IMR-90 (cell line): Measurements from ENCODE around the gene ABCF3. TPM values are rescaled to one million over a fixed set of nuclear protein-coding genes. Genes with fewer than 3 reads are reported as not detected.

Source experiments
- ATAC-seq: fragments of 200-7000 bp; cut with Tn5 transposase; 2 replicates; pipeline ENCODE4 v1.9.1; 2020; ENCODE audit warnings: low read depth, mild to moderate bottlenecking, moderate library complexity
- BruUV-seq: library from RNA; stranded (reverse); fragments of 400-500 nt; replicated peaks from 2 replicates; lab custom pipeline; 2021; lab: Mats Ljungman, UMichigan
- CTCF ChIA-PET: fragments of 300-600 bp; formaldehyde crosslinking; extraction: SDS; loops from one replicate; lab custom pipeline; 2021; ENCODE audit warnings: antibody characterized with exemption; lab: Yijun Ruan, JAX
- POLR2A ChIA-PET: fragments of 300-600 bp; sonication (Branson Sonifier 250); formaldehyde crosslinking; loops from one replicate; lab custom pipeline; 2022; ENCODE audit warnings: antibody characterized with exemption; ENCODE audit not compliant: unreplicated experiment; lab: Charles Lee
- DNase-seq: peaks from one replicate; pipeline ENCODE4 v3.0.0; 2013
- H2AFZ ChIP-seq: replicated peaks from 2 replicates; pipeline ENCODE3; 2013; ENCODE audit warnings: low read length, mild to moderate bottlenecking; ENCODE audit not compliant: poor library complexity
- H2AK5ac ChIP-seq: 2 replicates; pipeline ENCODE4 v1.6.1; 2013; ENCODE audit warnings: low read depth, low read length, inconsistent platforms
- H2AK9ac ChIP-seq: replicated peaks from 2 replicates; pipeline ENCODE3; 2013; ENCODE audit warnings: mild to moderate bottlenecking, low read depth, low read length, moderate library complexity; ENCODE audit not compliant: poor library complexity
- H2BK120ac ChIP-seq: 2 replicates; pipeline ENCODE4 v1.6.1; 2013; ENCODE audit warnings: low read depth, low read length, inconsistent platforms
- H2BK15ac ChIP-seq: 3 replicates; pipeline ENCODE4 v1.6.1; 2013; ENCODE audit warnings: low read depth, low read length, inconsistent platforms
- H2BK20ac ChIP-seq: 2 replicates; pipeline ENCODE4 v1.6.1; 2013; ENCODE audit warnings: low read depth, mild to moderate bottlenecking, inconsistent platforms, low read length, moderate library complexity
- H2BK5ac ChIP-seq: 2 replicates; pipeline ENCODE4 v1.6.1; 2013; ENCODE audit warnings: mild to moderate bottlenecking, low read depth, low read length, inconsistent platforms; ENCODE audit not compliant: poor library complexity, severe bottlenecking
- H3K14ac ChIP-seq: replicated peaks from 2 replicates; pipeline ENCODE4 v1.6.1; 2013; ENCODE audit warnings: low read depth, low read length, inconsistent platforms
- H3K18ac ChIP-seq: 2 replicates; pipeline ENCODE4 v1.6.1; 2013; ENCODE audit warnings: low read depth, low read length, control low read depth
- H3K23ac ChIP-seq: 2 replicates; pipeline ENCODE4 v1.6.1; 2013; ENCODE audit warnings: low read depth, low read length, inconsistent platforms
- H3K27ac ChIP-seq: 2 replicates; pipeline ENCODE4 v1.5.1; 2013; ENCODE audit warnings: mild to moderate bottlenecking, control low read depth, low read length; ENCODE audit not compliant: insufficient read depth
- H3K27me3 ChIP-seq: 2 replicates; pipeline ENCODE4 v1.6.1; 2013; ENCODE audit warnings: low read length; ENCODE audit not compliant: control insufficient read depth, insufficient read depth
- H3K36me3 ChIP-seq: 2 replicates; pipeline ENCODE4 v1.6.1; 2013; ENCODE audit warnings: low read length, mixed read lengths; ENCODE audit not compliant: control insufficient read depth, insufficient read depth
- H3K4ac ChIP-seq: 2 replicates; pipeline ENCODE4 v1.6.1; 2013; ENCODE audit warnings: low read depth, low read length, inconsistent platforms
- H3K4me1 ChIP-seq: 2 replicates; pipeline ENCODE4 v1.6.1; 2013; ENCODE audit warnings: low read length, mixed read lengths; ENCODE audit not compliant: control insufficient read depth, insufficient read depth
- H3K4me2 ChIP-seq: 2 replicates; pipeline ENCODE4 v1.6.1; 2013; ENCODE audit warnings: low read depth, mild to moderate bottlenecking, control low read depth, low read length, moderate library complexity
- H3K4me3 ChIP-seq: 2 replicates; pipeline ENCODE4 v1.5.1; 2013; ENCODE audit warnings: low read depth, mild to moderate bottlenecking, control low read depth, low read length, moderate library complexity; ENCODE audit not compliant: insufficient read depth
- H3K56ac ChIP-seq: 2 replicates; pipeline ENCODE4 v1.6.1; 2013; ENCODE audit warnings: low read length, inconsistent platforms; ENCODE audit not compliant: insufficient read depth; ENCODE audit errors: extremely low read depth
- H3K79me1 ChIP-seq, 2 experiments: 2 replicates each; pipeline ENCODE4 v1.6.1; 2013; ENCODE audit warnings: low read length in 2 of 2, inconsistent platforms in 1 of 2, low read depth in 1 of 2
- H3K9ac ChIP-seq: 2 replicates; pipeline ENCODE4 v1.6.1; 2013; ENCODE audit warnings: low read depth, low read length, control low read depth
- H3K9me1 ChIP-seq: 2 replicates; pipeline ENCODE4 v1.6.1; 2013; ENCODE audit warnings: low read length, inconsistent platforms; ENCODE audit not compliant: insufficient read depth
- H3K9me3 ChIP-seq: 2 replicates; pipeline ENCODE4 v1.6.1; 2013; ENCODE audit warnings: low read length; ENCODE audit not compliant: control insufficient read depth, insufficient read depth
- H4K20me1 ChIP-seq: 2 replicates; pipeline ENCODE4 v1.6.1; 2013; ENCODE audit warnings: low read length, inconsistent platforms; ENCODE audit not compliant: insufficient read depth
- H4K5ac ChIP-seq: 2 replicates; pipeline ENCODE4 v1.6.1; 2013; ENCODE audit warnings: mild to moderate bottlenecking, low read depth, low read length, control low read depth
- H4K8ac ChIP-seq, 2 experiments: 2 replicates each; pipeline ENCODE4 v1.6.1; 2013; ENCODE audit warnings: low read depth in 2 of 2, low read length in 2 of 2, control low read depth in 1 of 2, inconsistent platforms in 1 of 2
- H4K91ac ChIP-seq: 2 replicates; pipeline ENCODE4 v1.6.1; 2013; ENCODE audit warnings: low read depth, low read length, inconsistent platforms; ENCODE audit not compliant: insufficient read depth
- CHD1 ChIP-seq: IDR thresholded peaks from 2 replicates; pipeline ENCODE4 v1.6.1; 2012; ENCODE audit warnings: low read depth, low read length, improper control_type of control experiment
- FOS ChIP-seq: fragments of 150-350 bp; IDR thresholded peaks from 2 replicates; pipeline ENCODE4 v1.6.1; 2016; ENCODE audit warnings: low read depth, low read length
- MAFK ChIP-seq: IDR thresholded peaks from 2 replicates; pipeline ENCODE4 v1.6.1; 2012; ENCODE audit warnings: low read depth, low read length, improper control_type of control experiment
- MAZ ChIP-seq: IDR thresholded peaks from 2 replicates; pipeline ENCODE4 v1.6.1; 2012; ENCODE audit warnings: low read depth, mild to moderate bottlenecking, low read length, improper control_type of control experiment, moderate library complexity, borderline replicate concordance
- MXI1 ChIP-seq: IDR thresholded peaks from 2 replicates; pipeline ENCODE4 v1.6.1; 2012; ENCODE audit warnings: low read depth, mild to moderate bottlenecking, low read length, moderate library complexity, borderline replicate concordance
- NFE2L2 ChIP-seq: fragments of 150-350 bp; IDR thresholded peaks from 2 replicates; pipeline ENCODE4 v1.6.1; 2016; ENCODE audit warnings: low read depth, mild to moderate bottlenecking, low read length
- POLR2A ChIP-seq: IDR thresholded peaks from 2 replicates; pipeline ENCODE4 v1.6.1; 2012; ENCODE audit warnings: mild to moderate bottlenecking, low read depth, low read length
- RAD21 ChIP-seq: IDR thresholded peaks from 2 replicates; pipeline ENCODE4 v1.6.1; 2012; ENCODE audit warnings: low read length, improper control_type of control experiment
- RCOR1 ChIP-seq: IDR thresholded peaks from 2 replicates; pipeline ENCODE4 v1.6.1; 2012; ENCODE audit warnings: mild to moderate bottlenecking, low read length, improper control_type of control experiment; ENCODE audit not compliant: insufficient replicate concordance
- USF2 ChIP-seq: fragments of 150-350 bp; IDR thresholded peaks from 2 replicates; pipeline ENCODE4 v1.6.1; 2017; ENCODE audit warnings: mild to moderate bottlenecking, antibody characterized with exemption, low read length, low read depth
- WGBS, 2 experiments: methylation state at CpG; one replicate each; pipeline versions ENCODE4 v1.1.5 to v1.1.7; 2013; ENCODE audit warnings: missing lambda C conversion rate in 2 of 2; ENCODE audit not compliant: insufficient read length in 1 of 2; ENCODE audit errors: extremely low coverage in 2 of 2; 5-methylcytosine and 5-hydroxymethylcytosine counted together
- dilution Hi-C: fragments of 300-500 bp; cut with HindIII; formaldehyde crosslinking; loops from one replicate; pipeline ENCODE4 v1.14.3; 2018; ENCODE audit warnings: low sequenced_read_pairs; ENCODE audit not compliant: unreplicated experiment
- in situ Hi-C: fragments of 300-500 bp; cut with MboI; formaldehyde crosslinking; loops from 3 replicates; pipeline ENCODE4 v1.14.3; 2019; ENCODE audit warnings: low sequenced_read_pairs, inconsistent platforms, mixed read lengths
- intact Hi-C: fragments of 100-400 bp; cut with micrococcal nuclease; formaldehyde crosslinking; loops from 2 replicates; pipeline ENCODE4 v1.10.0; 2022
- polyA plus RNA-seq, 3 experiments: library from polyadenylated mRNA; depleted of rRNA; stranded (reverse); fragments of >200 nt; gene quantifications; 2 replicates each; pipeline ENCODE4 v1.2.3, GENCODE V29; 2012; ENCODE audit warnings: low replicate concordance in 1 of 3
- total RNA-seq: library from RNA; depleted of rRNA; stranded (reverse); fragments of >200 nt; gene quantifications from 2 replicates; pipeline ENCODE4 v1.2.3, GENCODE V29; 2012

Gene ABCF3
- total and polyA plus RNA-seq, 2 of the 4 experiments (the other 2 are of a cell fraction), result 36.9 to 59.2 TPM

GRCh38 chr3:184181596-184181995 is 4.4 kb upstream of the ABCF3 start:
- Histone ChIP-seq H3K9me3 (no peaks in the 10 kb centered on the region), H3K9ac (no peak overlapping the region), H4K20me1 (peaks cover 52% of the 10 kb centered on the region), H3K14ac (no peak overlapping the region), H3K27me3 (no peaks in the 10 kb centered on the region), H2BK15ac (no peak overlapping the region), H2AFZ (no peak overlapping the region), H3K4ac (no peak overlapping the region), H2BK5ac (no peak overlapping the region), H3K23ac (no peak overlapping the region), H2AK5ac (no peak overlapping the region), H2BK120ac (no peak overlapping the region), H4K8ac (no peak overlapping the region), H3K27ac (no peak overlapping the region), H2AK9ac (no peak overlapping the region), H4K91ac (no peak overlapping the region), H3K4me2 (no peak overlapping the region), H3K4me3 (no peak overlapping the region), H2BK20ac (no peak overlapping the region), H3K4me1 (peaks cover 13% of the 10 kb centered on the region), H3K56ac (no peak overlapping the region), H3K79me1 (peaks cover 34 to 66% of the 10 kb centered on the region in 2 experiments), H3K36me3 (peaks cover 72% of the 10 kb centered on the region), H3K18ac (no peak overlapping the region), H3K9me1 (peaks cover 15% of the 10 kb centered on the region), H4K5ac (no peak overlapping the region)
- in situ Hi-C loops (no loop called here), dilution Hi-C loops (no loop called here), intact Hi-C loops (no loop called here)
- BruUV-seq, result no TSS peak
- POLR2A ChIA-PET, result no interaction called here
- DNase-seq, result no peak
- CTCF ChIA-PET, result no interaction called here
- TF ChIP-seq USF2, result no peak
- TF ChIP-seq CHD1, result no peak
- no peak for TF ChIP-seq RCOR1
- TF ChIP-seq NFE2L2, result no peak
- no peak for TF ChIP-seq POLR2A
- no peak for TF ChIP-seq MXI1
- TF ChIP-seq RAD21, result no peak
- TF ChIP-seq MAZ, result no peak
- no peak for TF ChIP-seq MAFK
- TF ChIP-seq FOS, result no peak
- 90% methylated on average over 2 of the region's 9 CpGs; no CpG with 5 or more reads in 1 of the 2 experiments for WGBS, 2 experiments
- no peak for ATAC-seq
